Activated T-cell treated with anti-CD3 and anti-CD28 coated beads, Interleukin-2, amount 50 U/mL, for 72 hours (primary cell): ENCODE measurements around the gene REPS2. TPM values are rescaled to one million over a fixed set of nuclear protein-coding genes. Genes with fewer than 3 reads are reported as not detected.

ENCODE experiments used
- ATAC-seq, 2 donors: fragments of 150-1000 bp; cut with Tn5 transposase; replicated peaks in 1 of 2; 2 replicates each; pipeline ENCODE4 v1.10.0; 2021; ENCODE audit warnings: moderate library complexity in 2 of 2, mild to moderate bottlenecking in 1 of 2
- DNase-seq, 2 donors: peaks; one replicate each; pipeline ENCODE4 v3.0.0; 2021 to 2022; ENCODE audit warnings: mixed read lengths in 1 of 2
- H3K27ac Mint-ChIP-seq: one replicate; pipeline ENCODE4 v1.8.0; 2022; ENCODE audit warnings: mild to moderate bottlenecking, moderate library complexity, mixed read lengths
- H3K27me3 Mint-ChIP-seq: one replicate; pipeline ENCODE4 v1.8.0; 2022; ENCODE audit warnings: low read depth, mixed read lengths
- H3K36me3 Mint-ChIP-seq, 2 donors: one replicate each; pipeline ENCODE4 v1.8.0; 2022; ENCODE audit warnings: mixed read lengths in 2 of 2, mild to moderate bottlenecking in 1 of 2; ENCODE audit not compliant: insufficient read depth in 2 of 2
- H3K4me1 Mint-ChIP-seq: one replicate; pipeline ENCODE4 v1.8.0; 2022; ENCODE audit warnings: low read depth, mixed read lengths
- H3K4me3 Mint-ChIP-seq, 2 donors: one replicate each; pipeline ENCODE4 v1.8.0; 2022; ENCODE audit warnings: mild to moderate bottlenecking in 2 of 2, mixed read lengths in 2 of 2, moderate library complexity in 2 of 2
- H3K9me3 Mint-ChIP-seq, 2 donors: one replicate each; pipeline ENCODE4 v1.8.0; 2022; ENCODE audit warnings: mixed read lengths in 2 of 2
- total RNA-seq, 2 donors: library from RNA; stranded (reverse); gene quantifications; one replicate each; pipeline ENCODE4 v1.2.3, GENCODE V29; 2022

Gene REPS2
- total RNA-seq, 2 donors from 2014 or later, result 0.39 to 0.67 TPM

GRCh38 chrX:17020851-17021821 lies 74.7 kb downstream of the REPS2 start:
- no peaks in the 10 kb centered on the region for H3K9me3 Mint-ChIP-seq

GRCh38 chrX:17021851-17022604 lies 75.6 kb downstream of the REPS2 start:
- ATAC-seq (no peak), DNase-seq (no peak)
- no peaks in the 10 kb centered on the region for H3K9me3 Mint-ChIP-seq
- no peak overlapping the region for H3K27ac Mint-ChIP-seq
- no peaks in the 10 kb centered on the region for H3K4me1 Mint-ChIP-seq
- H3K4me3 Mint-ChIP-seq, result no peak overlapping the region
- no peaks in the 10 kb centered on the region for H3K36me3 Mint-ChIP-seq
- peaks cover 9% of the 10 kb centered on the region for H3K27me3 Mint-ChIP-seq

More at GRCh38 chrX:17020851-17021821, 74.7 kb downstream of the REPS2 start:
- no peak for DNase-seq
- Mint-ChIP-seq H3K27me3 (peaks cover 9% of the 10 kb centered on the region), H3K4me1 (no peaks in the 10 kb centered on the region), H3K4me3 (no peak overlapping the region), H3K27ac (no peak overlapping the region), H3K36me3 (no peaks in the 10 kb centered on the region)
- ATAC-seq, result peak in 1 of 2 donors; percentile 65

GRCh38 chrX:17023661-17024060 lies 77.2 kb downstream of the REPS2 start:
- Mint-ChIP-seq H3K4me3 (no peak overlapping the region), H3K9me3 (no peaks in the 10 kb centered on the region), H3K27me3 (peaks cover 15% of the 10 kb centered on the region)

DNA sequence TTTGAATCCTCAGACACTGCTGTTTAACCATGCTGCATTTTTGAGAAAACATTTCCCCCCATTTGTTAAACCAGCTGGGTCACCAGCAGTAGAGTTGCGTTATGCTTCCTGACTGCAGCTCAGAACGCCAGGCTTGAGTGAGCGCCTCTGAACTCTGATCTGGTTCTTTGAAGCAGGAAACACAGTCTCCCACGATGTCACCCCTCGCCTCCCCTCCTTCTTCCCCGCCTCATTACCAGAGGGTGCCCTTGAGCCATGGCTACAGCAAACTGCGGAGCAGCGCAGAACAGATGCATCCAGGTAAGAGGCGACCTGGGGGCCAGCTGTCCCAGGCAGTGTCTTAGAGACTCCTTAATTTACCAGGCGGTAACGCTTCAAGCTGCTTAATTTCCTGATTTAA lies 78.4 kb downstream of the REPS2 start:
- peaks cover 14% of the 10 kb centered on the region for H3K27me3 Mint-ChIP-seq
- DNase-seq (no peak), ATAC-seq (no peak)
- H3K4me1 Mint-ChIP-seq, result no peaks in the 10 kb centered on the region
- H3K9me3 Mint-ChIP-seq, result no peaks in the 10 kb centered on the region
- H3K4me3 Mint-ChIP-seq, result no peak overlapping the region
- H3K36me3 Mint-ChIP-seq, result no peaks in the 10 kb centered on the region
- H3K27ac Mint-ChIP-seq, result no peak overlapping the region

More at GRCh38 chrX:17023661-17024060, 77.2 kb downstream of the REPS2 start:
- DNase-seq (no peak), ATAC-seq (no peak)
- Mint-ChIP-seq H3K27ac (no peak overlapping the region), H3K36me3 (no peaks in the 10 kb centered on the region), H3K4me1 (no peaks in the 10 kb centered on the region)

GRCh38 chrX:17025621-17026302 lies 79.3 kb downstream of the REPS2 start:
- no peak for ATAC-seq
- no peaks in the 10 kb centered on the region for H3K9me3 Mint-ChIP-seq
- H3K4me1 Mint-ChIP-seq, result no peaks in the 10 kb centered on the region

GRCh38 chrX:17027931-17028330 lies 81.5 kb downstream of the REPS2 start:
- Mint-ChIP-seq H3K27ac (no peak overlapping the region), H3K4me1 (no peaks in the 10 kb centered on the region), H3K9me3 (no peaks in the 10 kb centered on the region), H3K4me3 (no peak overlapping the region), H3K27me3 (peaks cover 18% of the 10 kb centered on the region), H3K36me3 (no peaks in the 10 kb centered on the region)
- DNase-seq, result no peak
- no peak for ATAC-seq

More at GRCh38 chrX:17025621-17026302, 79.3 kb downstream of the REPS2 start:
- no peak overlapping the region for H3K27ac Mint-ChIP-seq
- H3K36me3 Mint-ChIP-seq, result no peaks in the 10 kb centered on the region
- no peak for DNase-seq
- peaks cover 7% of the 10 kb centered on the region for H3K27me3 Mint-ChIP-seq
- no peak overlapping the region for H3K4me3 Mint-ChIP-seq

DNA sequence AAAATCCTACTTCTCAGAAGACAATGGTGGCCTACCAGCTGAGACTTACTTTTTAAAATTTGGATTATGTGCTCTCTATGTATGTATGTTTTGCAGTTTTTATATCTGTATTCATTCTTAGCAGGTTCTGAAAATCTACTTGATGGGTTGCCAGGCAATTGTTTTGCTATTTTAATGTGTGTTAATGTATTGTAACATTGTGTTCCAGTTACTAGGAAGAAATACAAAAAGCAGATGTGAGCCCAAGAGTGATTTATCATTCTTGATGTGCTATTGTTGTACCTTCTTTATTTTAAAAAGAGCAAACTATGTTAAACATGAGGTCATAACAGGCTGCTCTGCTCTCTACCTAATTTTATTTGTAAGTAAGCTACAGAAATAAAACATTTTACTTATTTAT lies 81.9 kb downstream of the REPS2 start:
- no peak for ATAC-seq
- H3K36me3 Mint-ChIP-seq, result no peaks in the 10 kb centered on the region
- no peaks in the 10 kb centered on the region for H3K9me3 Mint-ChIP-seq
- H3K4me3 Mint-ChIP-seq, result no peak overlapping the region
- no peaks in the 10 kb centered on the region for H3K4me1 Mint-ChIP-seq
- H3K27ac Mint-ChIP-seq, result no peak overlapping the region
- no peak for DNase-seq
- peaks cover 22% of the 10 kb centered on the region for H3K27me3 Mint-ChIP-seq

GRCh38 chrX:17030092-17030491 lies 83.6 kb downstream of the REPS2 start:
- H3K4me3 Mint-ChIP-seq, result no peak overlapping the region
- no peaks in the 10 kb centered on the region for H3K36me3 Mint-ChIP-seq
- no peaks in the 10 kb centered on the region for H3K9me3 Mint-ChIP-seq
- DNase-seq, result no peak
- no peak overlapping the region for H3K27ac Mint-ChIP-seq
- peaks cover 31% of the 10 kb centered on the region for H3K27me3 Mint-ChIP-seq
- no peak for ATAC-seq
- no peaks in the 10 kb centered on the region for H3K4me1 Mint-ChIP-seq

DNA sequence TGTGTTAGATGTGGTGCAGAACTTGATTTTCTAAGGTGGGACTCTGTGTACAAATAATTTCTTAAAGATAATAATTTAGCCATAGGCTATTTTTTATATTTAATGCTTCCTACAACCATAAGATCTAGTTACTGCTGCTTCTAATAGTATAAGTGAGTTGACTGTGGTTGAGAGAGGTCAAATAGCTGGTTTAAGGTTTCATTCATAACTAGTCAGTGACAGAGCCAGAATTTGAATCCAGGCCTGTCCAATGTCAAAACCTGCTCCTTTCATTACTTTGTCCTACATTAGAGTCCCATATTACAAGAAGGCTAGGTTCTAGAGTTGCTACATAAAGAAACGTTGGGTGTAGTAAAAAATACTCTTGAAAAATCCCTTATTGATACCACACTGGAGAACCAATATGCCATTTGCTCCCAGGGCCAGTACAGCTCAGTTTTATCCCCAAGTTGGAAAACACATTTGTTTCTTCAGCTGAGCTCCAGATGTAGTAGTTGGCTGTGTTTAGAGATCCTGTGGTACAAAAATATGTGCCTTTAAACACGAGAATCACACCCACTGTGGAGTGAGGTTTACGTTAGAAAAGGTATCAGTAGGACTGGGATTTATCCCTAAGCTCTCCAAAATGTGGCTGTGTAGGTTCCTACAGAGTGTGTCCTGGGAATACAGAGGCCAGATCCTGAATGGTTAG lies 84.3 kb downstream of the REPS2 start:
- Mint-ChIP-seq H3K27ac (no peak overlapping the region), H3K4me1 (no peaks in the 10 kb centered on the region), H3K36me3 (no peaks in the 10 kb centered on the region), H3K9me3 (no peaks in the 10 kb centered on the region), H3K27me3 (peaks cover 35% of the 10 kb centered on the region), H3K4me3 (no peak overlapping the region)
- ATAC-seq, result no peak
- DNase-seq, result no peak

- H3K27ac Mint-ChIP-seq, result no peak overlapping the region
- no peaks in the 10 kb centered on the region for H3K36me3 Mint-ChIP-seq
- peaks cover 44% of the 10 kb centered on the region for H3K27me3 Mint-ChIP-seq
- DNase-seq, result no peak
- peaks cover 8% of the 10 kb centered on the region for H3K4me1 Mint-ChIP-seq
- no peaks in the 10 kb centered on the region for H3K9me3 Mint-ChIP-seq
- no peak for ATAC-seq
- H3K4me3 Mint-ChIP-seq, result no peak overlapping the region
These were observed 85.4 kb downstream of the REPS2 start for GRCh38 chrX:17031827-17032226.

DNA sequence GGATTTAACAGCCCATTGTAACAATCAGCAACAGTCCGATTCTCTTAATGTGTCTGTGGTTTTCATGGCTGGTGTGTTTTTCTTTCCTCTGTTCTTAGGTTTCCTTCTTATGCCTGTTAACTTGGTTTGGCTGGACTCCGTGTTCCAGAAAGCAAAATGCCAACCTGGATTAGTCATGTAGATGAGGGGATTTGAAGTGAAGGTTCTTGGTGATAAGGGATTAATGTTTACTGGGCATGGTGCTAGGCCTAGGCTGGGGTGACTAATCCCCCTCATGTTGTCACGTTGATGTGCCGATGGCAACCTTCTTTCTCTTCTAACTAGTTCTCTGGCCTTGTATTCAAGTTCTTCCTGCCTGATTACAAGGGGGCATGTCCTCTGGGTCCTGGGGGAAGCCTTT lies 85.9 kb downstream of the REPS2 start:
- ATAC-seq, result no peak
- no peak overlapping the region for H3K27ac Mint-ChIP-seq
- H3K27me3 Mint-ChIP-seq, result peaks cover 45% of the 10 kb centered on the region

DNA sequence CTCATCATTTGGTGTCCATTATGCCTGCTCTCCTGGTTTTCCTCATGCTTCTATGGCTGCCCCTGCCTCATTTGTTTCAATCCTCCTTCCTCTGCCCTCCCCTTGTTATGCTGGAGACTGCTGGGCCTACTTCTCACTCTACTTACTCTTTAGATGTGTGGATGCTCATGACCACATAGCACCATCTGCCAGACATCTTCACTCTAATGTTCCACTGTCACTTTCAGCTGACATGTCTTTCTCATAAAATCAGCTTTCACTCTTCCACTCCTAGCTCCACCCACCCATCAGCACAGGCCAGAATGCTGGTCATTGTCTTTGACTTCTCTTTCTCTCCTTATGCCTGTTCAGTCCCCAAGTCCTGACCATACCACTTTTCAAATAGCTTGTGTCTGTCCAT lies 86.8 kb downstream of the REPS2 start:
- H3K4me3 Mint-ChIP-seq, result no peak overlapping the region

More for the DNA sequence above, 85.9 kb downstream of the REPS2 start:
- H3K4me1 Mint-ChIP-seq, result peaks cover 9% of the 10 kb centered on the region
- no peak overlapping the region for H3K4me3 Mint-ChIP-seq
- no peak for DNase-seq
- no peaks in the 10 kb centered on the region for H3K36me3 Mint-ChIP-seq
- no peaks in the 10 kb centered on the region for H3K9me3 Mint-ChIP-seq

More for the DNA sequence above, 86.8 kb downstream of the REPS2 start:
- Mint-ChIP-seq H3K27me3 (peaks cover 42% of the 10 kb centered on the region), H3K9me3 (no peaks in the 10 kb centered on the region), H3K27ac (no peak overlapping the region), H3K36me3 (no peaks in the 10 kb centered on the region), H3K4me1 (peaks cover 9% of the 10 kb centered on the region)
- DNase-seq (no peak), ATAC-seq (no peak)
